Measurements from ENCODE around the gene MRPL24. TPM values are rescaled to one million over a fixed set of nuclear protein-coding genes. Genes with fewer than 3 reads are reported as not detected.

MRPL24 gene
- total and polyA plus RNA-seq, 10 donors = 15.2 to 83.5 (median 41.0) TPM

DNA sequence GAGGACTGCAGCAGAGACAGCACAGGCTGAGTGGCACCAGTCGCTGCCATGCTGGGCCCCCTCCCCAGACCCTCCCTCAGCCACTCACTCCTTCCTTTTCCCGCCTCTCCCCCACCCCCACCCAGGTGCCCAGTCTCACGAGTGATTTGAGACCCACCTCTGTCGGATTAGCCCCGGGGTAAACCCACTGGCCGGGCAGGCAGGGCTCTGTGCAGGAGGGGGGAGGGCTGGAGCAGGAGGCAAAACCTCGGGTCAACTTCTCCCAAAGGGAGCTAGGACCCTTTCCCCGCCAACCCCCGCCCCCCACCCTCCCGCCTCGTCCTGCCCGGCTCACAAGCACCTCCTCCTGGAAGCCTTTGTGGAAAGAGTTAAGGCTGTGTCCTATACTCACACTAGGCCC is 3.5 kb upstream of the MRPL24 start:
- Histone ChIP-seq H3K4me1 (peaks cover 40 to 97% (median 67%) of the 10 kb centered on the region in 6 donors), H3K4me3 (no peak overlapping the region), H3K36me3 (peaks cover 0 to 42% (median 30%) of the 10 kb centered on the region in 6 donors), H3K9me3 (no peaks in the 10 kb centered on the region), H3K27me3 (replicated peaks in 1 of 7) (no peaks in the 10 kb centered on the region), H3K27ac (peak overlapping the region in 3 of 8 donors; percentile 95 to 97 (median 96))
- DNase-seq = no peak
- intact Hi-C loops (cut with DNase I; ENCODE audit: low total_unique reads) = no loop called here
- WGBS, 5 donors = 74 to 87% (median 76%) methylated on average over 7 to 12 of the region's 12 CpGs
- TF ChIP-seq, protein P1, sequence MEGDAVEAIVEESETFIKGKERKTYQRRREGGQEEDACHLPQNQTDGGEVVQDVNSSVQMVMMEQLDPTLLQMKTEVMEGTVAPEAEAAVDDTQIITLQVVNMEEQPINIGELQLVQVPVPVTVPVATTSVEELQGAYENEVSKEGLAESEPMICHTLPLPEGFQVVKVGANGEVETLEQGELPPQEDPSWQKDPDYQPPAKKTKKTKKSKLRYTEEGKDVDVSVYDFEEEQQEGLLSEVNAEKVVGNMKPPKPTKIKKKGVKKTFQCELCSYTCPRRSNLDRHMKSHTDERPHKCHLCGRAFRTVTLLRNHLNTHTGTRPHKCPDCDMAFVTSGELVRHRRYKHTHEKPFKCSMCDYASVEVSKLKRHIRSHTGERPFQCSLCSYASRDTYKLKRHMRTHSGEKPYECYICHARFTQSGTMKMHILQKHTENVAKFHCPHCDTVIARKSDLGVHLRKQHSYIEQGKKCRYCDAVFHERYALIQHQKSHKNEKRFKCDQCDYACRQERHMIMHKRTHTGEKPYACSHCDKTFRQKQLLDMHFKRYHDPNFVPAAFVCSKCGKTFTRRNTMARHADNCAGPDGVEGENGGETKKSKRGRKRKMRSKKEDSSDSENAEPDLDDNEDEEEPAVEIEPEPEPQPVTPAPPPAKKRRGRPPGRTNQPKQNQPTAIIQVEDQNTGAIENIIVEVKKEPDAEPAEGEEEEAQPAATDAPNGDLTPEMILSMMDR (IDR thresholded peaks at IDR 0.05 in 8 of 11, conservative IDR thresholded peaks at IDR 0.05 in 3 of 11) = no peak
- TF ChIP-seq POLR2AphosphoS5 (IDR thresholded peaks at IDR 0.05) (no peak), POLR2A (IDR thresholded peaks at IDR 0.05) (no peak)

DNA sequence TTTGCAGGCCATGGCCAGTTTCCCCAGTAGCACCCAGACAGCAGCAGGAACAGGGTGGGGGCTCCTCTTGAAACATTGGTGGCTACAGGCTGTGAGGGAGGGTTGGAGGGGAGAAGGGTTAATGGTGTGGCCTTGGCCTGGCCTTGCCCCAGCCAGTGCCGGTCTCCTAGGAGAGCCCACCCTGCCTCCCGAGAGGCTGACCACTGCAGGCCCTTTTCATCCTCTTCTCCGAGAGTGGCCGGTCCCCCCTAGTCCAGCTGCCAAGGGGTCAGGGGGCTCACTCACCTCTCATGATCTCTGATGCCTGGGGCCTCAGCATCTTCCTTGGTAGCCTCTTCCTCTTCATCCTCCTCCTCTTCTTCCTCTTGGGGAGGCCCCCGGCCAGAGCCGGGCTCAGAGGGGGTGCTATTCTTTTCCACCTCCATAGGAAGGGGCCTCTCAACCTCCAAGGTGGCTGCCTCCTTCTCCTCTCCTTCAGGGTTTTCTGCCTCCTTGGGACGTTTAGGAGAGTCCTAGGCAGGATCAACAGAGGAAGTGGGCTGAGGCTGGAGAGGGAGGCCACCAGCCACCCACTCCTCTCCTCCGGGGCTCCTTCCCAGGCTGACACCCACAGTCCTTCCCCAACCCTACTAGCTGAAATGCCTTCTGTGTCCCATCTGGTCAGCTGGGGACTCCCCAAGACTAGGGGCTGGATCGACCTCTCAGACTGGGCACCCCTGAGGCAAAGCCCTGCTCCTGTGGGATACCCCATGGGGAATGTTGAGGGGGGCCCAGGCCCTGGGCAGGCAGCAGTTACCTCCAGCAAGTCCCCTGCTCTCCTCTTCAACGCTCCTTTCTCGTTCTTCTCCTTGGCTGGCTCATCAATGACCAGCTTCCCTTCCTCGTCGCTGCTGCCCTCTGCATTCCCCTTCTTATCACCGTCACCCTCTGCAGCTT is 2.7 kb upstream of the MRPL24 start:
- peaks cover 33 to 95% (median 63%) of the 10 kb centered on the region in 6 donors for H3K4me1 ChIP-seq
- H3K36me3 ChIP-seq = peaks cover 0 to 42% (median 30%) of the 10 kb centered on the region in 6 donors
- no peaks in the 10 kb centered on the region for H3K9me3 ChIP-seq
- intact Hi-C loops (cut with DNase I; ENCODE audit: low total_unique reads) = no loop called here
- WGBS, 5 donors = 69 to 84% (median 80%) methylated on average over 14 of the region's 14 CpGs
- no peaks in the 10 kb centered on the region for H3K27me3 ChIP-seq (replicated peaks in 1 of 7)
- DNase-seq = no peak
- no peak overlapping the region for H3K4me3 ChIP-seq
- no peak for TF ChIP-seq POLR2A (IDR thresholded peaks at IDR 0.05)
- no peak for TF ChIP-seq POLR2AphosphoS5 (IDR thresholded peaks at IDR 0.05)
- TF ChIP-seq, protein P1 (IDR thresholded peaks at IDR 0.05 in 8 of 11, conservative IDR thresholded peaks at IDR 0.05 in 3 of 11) = no peak
- H3K27ac ChIP-seq = peak overlapping the region in 3 of 8 donors; percentile 95 to 97 (median 96)

DNA sequence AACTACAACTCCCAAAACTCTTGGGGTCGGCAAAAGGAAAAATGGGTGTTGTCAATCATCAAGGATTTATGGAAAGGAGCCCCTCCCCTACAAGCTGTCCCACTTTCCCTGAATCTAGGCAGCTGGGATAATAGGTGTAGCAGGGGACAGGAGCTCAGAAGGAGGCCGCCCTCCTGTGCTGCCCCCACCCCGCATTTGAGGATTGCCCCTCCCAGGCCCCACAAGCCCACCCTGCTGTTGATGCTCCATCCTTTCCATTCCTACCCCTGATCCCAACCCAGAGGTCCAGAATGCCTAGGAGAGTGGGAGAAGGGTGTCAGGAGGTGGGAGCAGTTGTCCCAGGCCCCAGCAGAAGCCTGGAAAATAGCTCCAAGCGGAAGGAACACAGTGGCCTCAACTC is 1.9 kb upstream of the MRPL24 start:
- Histone ChIP-seq H3K27ac (peak overlapping the region in 3 of 8 donors; percentile 2 to 97 (median 96)), H3K27me3 (replicated peaks in 1 of 7) (no peaks in the 10 kb centered on the region), H3K4me1 (peaks cover 25 to 90% (median 54%) of the 10 kb centered on the region in 6 donors), H3K36me3 (peaks cover 0 to 50% (median 32%) of the 10 kb centered on the region in 6 donors), H3K4me3 (no peak overlapping the region), H3K9me3 (no peaks in the 10 kb centered on the region)
- peak; percentile 71 for DNase-seq
- 90 to 98% (median 96%) methylated on average over 4 of the region's 4 CpGs for WGBS, 5 donors
- intact Hi-C loops (cut with DNase I; ENCODE audit: low total_unique reads) = no loop called here
- no peak for TF ChIP-seq POLR2AphosphoS5 (IDR thresholded peaks at IDR 0.05)
- no peak for TF ChIP-seq POLR2A (IDR thresholded peaks at IDR 0.05)
- TF ChIP-seq, protein P1 (IDR thresholded peaks at IDR 0.05 in 8 of 11, conservative IDR thresholded peaks at IDR 0.05 in 3 of 11) = no peak

GRCh38 chr1:156742017-156742416 is 1.1 kb upstream of the MRPL24 start:
- Histone ChIP-seq H3K9me3 (no peaks in the 10 kb centered on the region), H3K36me3 (peaks cover 0 to 58% (median 37%) of the 10 kb centered on the region in 6 donors), H3K27me3 (replicated peaks in 1 of 7) (no peaks in the 10 kb centered on the region), H3K4me3 (peak overlapping the region in 1 of 8 donors; percentile 90), H3K4me1 (peaks cover 19 to 82% (median 47%) of the 10 kb centered on the region in 6 donors), H3K27ac (peak overlapping the region; percentile 87 to 96 (median 91))
- TF ChIP-seq, protein P1 (IDR thresholded peaks at IDR 0.05 in 8 of 11, conservative IDR thresholded peaks at IDR 0.05 in 3 of 11) = no peak
- TF ChIP-seq POLR2A (IDR thresholded peaks at IDR 0.05) = no peak
- no peak for TF ChIP-seq POLR2AphosphoS5 (IDR thresholded peaks at IDR 0.05)
- DNase-seq = no peak
- WGBS, 5 donors = 74 to 90% (median 77%) methylated on average over 3 of the region's 3 CpGs
- intact Hi-C loops (cut with DNase I; ENCODE audit: low total_unique reads) = no loop called here

Data from spleen (tissue), 11 donors.